Common myeloid progenitor, CD34-positive (primary cell): ENCODE measurements around the gene IL17RA.

Experiments
- CTCF ChIA-PET: fragments of 350-600 bp; sonication (Branson Sonifier 250); formaldehyde crosslinking; loops from one replicate; lab custom pipeline; 2021; ENCODE audit warnings: antibody characterized with exemption; lab: Charles Lee
- POLR2A ChIA-PET: fragments of 350-600 bp; sonication (Branson Sonifier 250); formaldehyde crosslinking; loops from one replicate; lab custom pipeline; 2021; ENCODE audit warnings: antibody characterized with exemption; lab: Charles Lee
- DNase-seq, 3 donors: peaks; one replicate each; pipeline versions ENCODE4 v3.0.0 to v3.0.0-alpha.2; 2013
- H3K27ac ChIP-seq, 2 experiments: 1 replicate in 1 of 2; 2 replicates in 1 of 2; pipeline ENCODE4 v1.7.0; 2013; ENCODE audit warnings: inconsistent platforms in 2 of 2, low read length in 2 of 2, mild to moderate bottlenecking in 2 of 2, low read depth in 1 of 2, moderate library complexity in 1 of 2; ENCODE audit not compliant: severe bottlenecking in 2 of 2, insufficient read depth in 1 of 2, poor library complexity in 1 of 2
- H3K27me3 ChIP-seq, 5 experiments: replicated peaks in 2 of 5; 1 replicate in 3 of 5; 2 replicates in 2 of 5; pipeline versions ENCODE4 v1.6.1 to v1.7.0; 2013; ENCODE audit warnings: low read length in 4 of 5, mild to moderate bottlenecking in 2 of 5, moderate library complexity in 2 of 5, inconsistent platforms in 1 of 5; ENCODE audit not compliant: insufficient read depth in 5 of 5, control insufficient read depth in 4 of 5
- H3K36me3 ChIP-seq, 4 experiments: 1 replicate in 2 of 4; 2 replicates in 2 of 4; pipeline versions ENCODE4 v1.6.1 to v1.7.0; 2013; ENCODE audit warnings: low read length in 3 of 4, control low read depth in 1 of 4, mild to moderate bottlenecking in 1 of 4; ENCODE audit not compliant: control insufficient read depth in 4 of 4, insufficient read depth in 4 of 4
- H3K4me1 ChIP-seq, 4 experiments: 1 replicate in 3 of 4; 2 replicates in 1 of 4; pipeline versions ENCODE4 v1.6.1 to v1.7.1; 2013; ENCODE audit warnings: low read length in 3 of 4, mild to moderate bottlenecking in 3 of 4, control low read depth in 1 of 4, inconsistent platforms in 1 of 4, moderate library complexity in 1 of 4; ENCODE audit not compliant: control insufficient read depth in 4 of 4, insufficient read depth in 4 of 4; ENCODE audit errors: control extremely low read depth in 1 of 4
- H3K4me3 ChIP-seq, 7 experiments: 1 replicate in 4 of 7; 2 replicates in 3 of 7; pipeline versions ENCODE4 v1.5.1 to v1.7.0; 2013; ENCODE audit warnings: mild to moderate bottlenecking in 7 of 7, low read length in 6 of 7, moderate library complexity in 6 of 7, inconsistent platforms in 2 of 7, low read depth in 2 of 7, control low read depth in 1 of 7; ENCODE audit not compliant: insufficient read depth in 4 of 7, control insufficient read depth in 1 of 7; ENCODE audit errors: extremely low read depth in 1 of 7
- H3K9me3 ChIP-seq, 5 experiments: 1 replicate in 4 of 5; 2 replicates in 1 of 5; pipeline versions ENCODE4 v1.6.1 to v1.7.1; 2013; ENCODE audit warnings: low read length in 4 of 5, mild to moderate bottlenecking in 2 of 5, inconsistent platforms in 1 of 5, low read depth in 1 of 5, moderate library complexity in 1 of 5; ENCODE audit not compliant: control insufficient read depth in 4 of 5, insufficient read depth in 2 of 5; ENCODE audit errors: control extremely low read depth in 1 of 5
- WGBS: methylation state at CpG from one replicate; pipeline ENCODE4 v1.1.5; 2013; ENCODE audit not compliant: insufficient coverage; 5-methylcytosine and 5-hydroxymethylcytosine counted together

IL17RA gene

DNA sequence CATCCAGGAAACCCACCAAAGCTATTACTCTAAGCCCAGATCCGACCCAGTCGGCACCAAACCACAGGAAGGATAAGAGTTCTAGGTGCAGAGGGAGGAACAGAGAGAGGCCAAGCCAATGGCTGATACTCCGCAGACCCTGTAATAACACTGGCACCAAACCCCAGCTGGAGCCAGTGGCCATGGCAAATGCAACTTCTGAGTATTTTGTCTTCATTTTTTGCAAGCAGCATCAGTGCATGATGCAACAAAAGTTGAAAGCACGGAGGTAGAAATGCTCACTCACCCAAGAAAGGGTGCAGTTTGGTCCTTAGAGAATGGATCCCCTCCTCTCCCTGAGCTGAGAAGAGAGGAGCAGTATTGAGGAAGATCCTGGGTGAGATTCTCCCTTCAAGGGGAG is 33.5 kb downstream of the IL17RA start:
- Histone ChIP-seq H3K4me3 (peak overlapping the region in 3 of 7 experiments; percentile 8 to 36 (median 35)), H3K27ac (no peak overlapping the region), H3K27me3 (peaks cover 0 to 45% (median 17%) of the 10 kb centered on the region in 5 experiments), H3K36me3 (no peaks in the 10 kb centered on the region), H3K9me3 (no peaks in the 10 kb centered on the region), H3K4me1 (peaks cover 33 to 81% (median 73%) of the 10 kb centered on the region in 4 experiments)
- ChIA-PET CTCF (interaction anchor here (1.0 to 1.2 kb wide), 2 partner anchors 44 to 54 kb away, joined by 3 to 4 read pairs; no protein-coding TSS in a partner anchor), POLR2A (no interaction called here)
- 43% methylated on average over 4 of the region's 4 CpGs for WGBS
- no peak for DNase-seq

DNA sequence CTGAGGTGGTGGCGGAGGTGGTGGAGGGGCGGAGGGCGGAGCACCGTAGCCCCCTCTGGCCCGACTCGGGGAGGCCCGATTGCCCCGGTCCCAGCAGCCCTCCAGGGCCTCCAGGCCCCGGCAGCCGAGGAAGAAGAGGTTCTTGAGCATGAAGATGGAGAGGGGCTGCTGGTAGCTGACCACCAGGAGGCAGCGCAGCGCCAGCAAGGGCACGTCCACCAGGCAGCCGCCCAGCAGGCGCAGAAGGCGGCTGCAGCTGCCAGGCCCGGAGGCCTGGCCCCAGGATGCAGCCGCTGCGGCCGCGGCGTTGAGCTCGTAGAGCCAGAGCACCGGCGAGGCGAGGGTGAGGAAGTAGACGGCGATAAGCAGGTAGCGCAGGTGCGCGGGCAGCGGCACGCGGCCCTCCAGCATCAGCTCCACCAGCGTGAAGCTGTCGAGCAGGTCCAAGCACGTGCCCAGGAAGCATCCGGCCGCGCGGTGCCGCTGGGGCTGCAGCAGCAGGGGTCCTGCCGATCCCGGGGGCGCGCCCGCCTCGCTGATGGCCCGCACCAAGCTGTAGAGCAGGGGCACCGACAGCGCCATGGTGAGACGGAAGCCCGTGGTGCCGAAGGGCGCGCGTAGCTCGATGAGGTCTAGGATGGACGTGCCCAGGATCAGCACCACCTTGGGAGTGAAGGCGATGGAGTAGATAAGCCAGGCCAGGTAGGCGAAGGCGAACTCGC is 34.8 kb downstream of the IL17RA start:
- POLR2A ChIA-PET, result no interaction called here
- WGBS, result 36% methylated on average over 54 of the region's 63 CpGs
- Histone ChIP-seq H3K27me3 (peaks cover 0 to 48% (median 17%) of the 10 kb centered on the region in 5 experiments), H3K4me1 (peaks cover 33 to 68% (median 63%) of the 10 kb centered on the region in 4 experiments), H3K27ac (no peak overlapping the region), H3K36me3 (no peaks in the 10 kb centered on the region), H3K9me3 (no peaks in the 10 kb centered on the region), H3K4me3 (no peak overlapping the region)
- CTCF ChIA-PET, result interaction anchor here (0.7 to 1.4 kb wide), 3 partner anchors 13 to 48 kb away, joined by 3 to 5 read pairs (median 4); no protein-coding TSS in a partner anchor
- peak; percentile 33 to 66 (median 62) for DNase-seq

DNA sequence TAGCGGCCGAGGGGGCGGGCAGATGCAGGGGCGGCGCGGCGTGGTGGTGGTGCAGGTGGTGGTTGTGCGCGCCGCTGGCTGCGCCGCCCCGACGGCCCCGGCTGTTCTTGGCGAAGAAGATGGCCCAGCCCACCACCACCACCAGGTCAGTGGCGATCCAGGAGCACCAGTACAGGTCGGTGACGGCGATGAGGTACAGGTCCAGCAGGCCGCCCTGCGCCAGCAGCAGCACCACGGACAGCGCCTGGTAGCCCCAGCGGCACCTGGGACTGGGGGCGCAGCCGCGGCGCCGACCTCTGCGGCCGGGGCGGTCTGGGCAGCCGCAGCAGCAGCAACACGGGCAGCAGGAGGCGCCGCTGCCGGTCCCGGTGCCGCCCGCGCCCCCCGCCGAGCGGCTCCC is 35.5 kb downstream of the IL17RA start:
- Histone ChIP-seq H3K4me1 (peaks cover 28 to 62% (median 56%) of the 10 kb centered on the region in 4 experiments), H3K27ac (no peak overlapping the region), H3K9me3 (no peaks in the 10 kb centered on the region), H3K4me3 (peak overlapping the region in 3 of 7 experiments; percentile 44 to 66 (median 56)), H3K27me3 (peaks cover 0 to 48% (median 17%) of the 10 kb centered on the region in 5 experiments), H3K36me3 (no peaks in the 10 kb centered on the region)
- peak; percentile 45 to 81 (median 78) for DNase-seq
- POLR2A ChIA-PET, result no interaction called here
- WGBS, result 2% methylated on average over 30 of the region's 45 CpGs
- CTCF ChIA-PET, result interaction anchor here (0.7 to 1.4 kb wide), 3 partner anchors 14 to 47 kb away, joined by 3 to 5 read pairs (median 4); no protein-coding TSS in a partner anchor

DNA sequence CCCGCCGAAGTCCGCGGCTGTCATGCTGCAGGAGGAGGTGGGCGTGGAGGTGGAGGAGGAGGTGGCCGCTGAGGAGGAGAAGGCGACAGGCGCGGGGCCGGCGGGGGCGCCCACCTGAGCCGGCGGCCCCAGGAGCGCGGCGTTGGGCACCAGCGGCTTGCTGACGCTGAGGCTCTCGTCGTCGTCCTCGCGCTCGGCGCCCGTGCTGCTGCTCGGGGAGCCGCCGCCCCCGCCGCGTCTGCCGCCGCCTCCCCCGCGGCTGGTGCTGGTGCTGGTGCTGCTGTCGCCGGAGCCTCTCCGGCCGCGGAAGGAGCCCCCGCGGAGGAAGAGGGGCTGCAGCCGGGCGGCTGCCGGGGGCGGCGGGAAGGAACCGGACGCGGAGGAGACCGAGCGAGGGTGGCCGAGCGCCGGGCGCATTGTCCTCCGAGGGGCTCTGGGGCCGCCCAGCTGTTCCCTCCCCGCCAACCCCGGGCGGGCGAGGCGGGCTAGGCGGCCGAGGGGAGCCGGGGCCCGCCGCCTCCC is 36.0 kb downstream of the IL17RA start:
- peaks cover 25 to 57% (median 51%) of the 10 kb centered on the region in 4 experiments for H3K4me1 ChIP-seq
- CTCF ChIA-PET, result no interaction called here

DNA sequence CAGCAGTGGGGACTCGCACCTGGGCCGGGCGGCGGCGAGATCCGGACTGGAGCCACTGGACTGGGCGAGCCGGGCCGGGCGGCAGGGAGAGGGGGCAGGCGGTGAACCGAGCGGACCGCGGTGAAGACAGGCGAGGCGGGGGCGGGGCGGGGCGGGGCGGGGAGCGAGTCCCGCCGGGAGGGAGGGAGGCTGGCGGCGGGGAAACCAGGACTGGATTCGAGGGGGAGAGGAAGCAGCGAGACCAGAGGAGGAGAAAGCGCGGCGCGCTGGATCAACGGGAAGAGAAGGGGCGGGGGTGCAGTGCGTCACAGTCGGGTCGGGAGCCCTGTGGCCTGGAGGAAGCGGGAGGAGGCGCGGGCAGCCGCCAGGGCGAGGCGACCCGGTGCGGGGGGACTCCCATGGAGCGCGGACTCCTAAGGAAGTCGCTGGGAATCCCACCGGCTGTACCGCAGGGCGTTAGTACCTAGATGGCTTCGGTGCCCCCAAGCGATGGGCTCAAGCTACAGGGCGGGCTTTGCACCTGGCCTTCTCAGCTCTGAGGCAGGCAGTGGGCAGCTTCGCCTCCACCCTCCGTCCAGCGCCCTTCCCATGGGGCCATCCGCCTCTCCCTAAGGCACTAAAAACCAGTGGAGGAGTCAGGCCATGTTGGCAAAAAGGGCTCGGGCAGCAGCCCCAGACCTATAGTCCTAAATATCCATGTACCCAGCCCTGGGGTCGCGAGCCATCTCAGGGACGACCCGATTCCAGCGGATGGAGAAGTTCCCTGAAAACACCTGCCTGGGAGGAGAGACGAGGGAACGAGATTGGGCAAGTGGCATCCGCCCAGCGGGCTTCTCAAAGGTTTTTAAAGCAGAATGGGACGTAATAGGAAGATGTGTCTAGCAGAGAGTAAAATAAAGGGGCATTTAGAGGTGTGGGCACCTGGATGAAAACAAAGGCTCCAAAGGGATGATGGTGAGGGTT is 36.7 kb downstream of the IL17RA start, which contains the start of gene TMEM121B:
TSS of gene TMEM121B (minus strand) at position 128 of the 963 bp plus-strand sequence. CDS start 233 bp downstream, outside the sequence.
- no peak within 1 kb of the TSS for H3K27ac ChIP-seq
- H3K9me3 ChIP-seq, result no peaks in the 10 kb centered on the region
- H3K27me3 ChIP-seq, result peaks cover 0 to 48% (median 17%) of the 10 kb centered on the region in 5 experiments
- peak within 1 kb of the TSS in 6 of 7 experiments; percentile 10 to 66 (median 51) for H3K4me3 ChIP-seq
- DNase-seq, result peak in 2 of 3 donors; percentile 65 to 67
- ChIA-PET CTCF (no interaction called here), POLR2A (no interaction called here)
- 10% methylated on average over 49 of the region's 69 CpGs for WGBS
- peaks cover 18 to 49% (median 44%) of the 10 kb centered on the region in 4 experiments for H3K4me1 ChIP-seq
- no peaks in the 10 kb centered on the region for H3K36me3 ChIP-seq

More for the DNA sequence above, 36.0 kb downstream of the IL17RA start:
- peak in 2 of 3 donors; percentile 20 to 39 for DNase-seq
- Histone ChIP-seq H3K9me3 (no peaks in the 10 kb centered on the region), H3K27me3 (peaks cover 0 to 48% (median 17%) of the 10 kb centered on the region in 5 experiments), H3K4me3 (peak overlapping the region in 5 of 7 experiments; percentile 10 to 66 (median 56)), H3K27ac (no peak overlapping the region), H3K36me3 (no peaks in the 10 kb centered on the region)
- POLR2A ChIA-PET, result no interaction called here
- WGBS, result under 1% methylated on average over 48 of the region's 70 CpGs

DNA sequence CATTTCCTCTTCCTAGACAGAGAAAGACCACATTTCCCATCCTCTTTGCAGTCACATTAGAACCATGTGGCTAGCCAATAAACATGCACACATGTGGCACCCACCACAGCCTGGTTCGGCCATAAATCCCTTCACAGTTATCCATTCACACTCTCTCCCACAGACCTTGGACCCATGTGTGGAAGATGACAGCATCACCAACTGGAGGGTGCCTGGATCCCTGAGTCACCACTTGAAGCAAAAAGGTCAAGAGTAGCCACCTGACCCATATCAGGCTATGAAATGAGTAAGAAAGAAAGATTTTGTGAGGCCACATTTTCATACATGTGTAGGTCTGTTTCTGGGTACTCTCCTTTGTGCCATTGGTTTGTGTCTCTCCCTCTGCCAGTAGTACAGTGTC is 45.4 kb downstream of the IL17RA start:
- no peak for DNase-seq
- Histone ChIP-seq H3K36me3 (peaks cover 0 to 3% (median 0%) of the 10 kb centered on the region in 4 experiments), H3K27ac (no peak overlapping the region), H3K27me3 (peaks cover 0 to 2% (median 0%) of the 10 kb centered on the region in 5 experiments), H3K4me1 (no peaks in the 10 kb centered on the region), H3K9me3 (no peaks in the 10 kb centered on the region), H3K4me3 (no peak overlapping the region)
- no CpG with 5 or more reads among the region's 1 CpG for WGBS
- CTCF ChIA-PET, result no interaction called here
- POLR2A ChIA-PET, result no interaction called here
